ENCODE results near the gene ADAP1. TPM values are rescaled to one million over a fixed set of nuclear protein-coding genes. Genes with fewer than 3 reads are reported as not detected.

Gene ADAP1
- total RNA-seq, 2 experiments from 2014 or later = 2.4 to 7.0 TPM

DNA sequence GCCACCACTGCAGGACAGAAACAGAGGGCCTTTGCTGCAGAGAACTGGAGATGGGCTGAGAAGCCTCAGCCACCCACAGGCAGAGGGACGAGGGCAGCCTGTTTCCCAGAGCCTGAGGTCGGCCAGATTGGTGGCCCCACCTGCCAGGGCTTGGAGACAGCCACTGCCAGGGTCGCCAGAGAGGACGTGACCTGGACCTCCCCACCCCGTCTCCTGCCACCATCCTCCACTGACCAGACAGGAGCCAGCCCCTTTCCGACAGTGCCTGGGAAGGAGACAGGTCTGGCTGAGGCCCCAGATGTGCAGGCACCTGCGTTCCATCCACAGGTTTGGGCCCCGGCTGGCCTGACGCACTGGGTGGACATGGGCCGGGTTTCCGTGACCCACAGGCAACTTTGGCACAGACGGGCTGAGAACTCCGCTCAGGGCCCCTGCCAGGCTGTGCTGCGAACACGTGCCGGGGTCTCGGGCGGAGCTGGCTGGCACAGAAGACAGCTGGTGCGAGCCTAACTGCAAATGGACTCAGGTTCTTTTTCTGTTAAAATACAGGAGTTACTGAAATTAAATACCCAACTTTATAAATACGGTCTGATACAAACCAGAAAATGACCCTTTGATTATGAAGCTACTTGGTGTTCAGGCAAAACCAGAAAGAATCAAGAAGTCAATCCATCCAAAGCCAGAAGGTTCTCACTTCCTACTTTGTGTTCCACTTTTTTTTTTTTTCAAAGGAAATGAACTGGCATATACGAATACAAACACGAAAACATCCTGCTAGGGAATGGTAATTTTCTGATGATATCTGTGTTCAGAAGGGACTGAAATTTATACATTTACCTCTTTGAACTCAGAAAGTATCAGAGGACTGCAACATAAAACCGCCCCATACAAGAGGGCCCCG, 14.0 kb upstream of the ADAP1 start:
- H3K4me1 ChIP-seq (ENCODE audit: insufficient read depth, low read length, poor library complexity, severe bottlenecking) = peaks cover 60% of the 10 kb centered on the region
- peaks cover 3% of the 10 kb centered on the region; the same call in 1 of the 2 replicates for H4K20me1 ChIP-seq (ENCODE audit: insufficient read depth, low read length)
- no peaks in the 10 kb centered on the region for H3K9me2 ChIP-seq (ENCODE audit: insufficient read depth, low read length)
- POLR2A ChIA-PET = interaction anchor here (0.7 kb wide), 1 partner anchor 10 kb away, joined by 3 read pairs; no protein-coding TSS in a partner anchor
- H3K79me2 ChIP-seq (ENCODE audit: insufficient read depth, low read depth, low read length) = peaks cover 28% of the 10 kb centered on the region
- CTCF ChIA-PET (ENCODE audit: unreplicated experiment) = no interaction called here
- H3K9me3 ChIP-seq (ENCODE audit: low read length) = no peaks in the 10 kb centered on the region
- intact Hi-C loops (cut with micrococcal nuclease; ENCODE audit: unreplicated experiment) = no loop called here
- H3K27ac ChIP-seq (ENCODE audit: low read depth, low read length, poor library complexity, severe bottlenecking) = no peak overlapping the region
- no peak overlapping the region for H3K4me2 ChIP-seq (ENCODE audit: low read length)
- no peak for DNase-seq (ENCODE audit: low spot score)
- peaks cover 71% of the 10 kb centered on the region for H3K36me3 ChIP-seq (ENCODE audit: insufficient read depth, low read length)
- BruUV-seq (replicated peaks) = no TSS peak
- no peak overlapping the region for H2AFZ ChIP-seq (ENCODE audit: low read length)
- no peak overlapping the region for H3K4me3 ChIP-seq (ENCODE audit: low read depth, low read length, poor library complexity, severe bottlenecking)
- no peak for TF ChIP-seq EZH2phosphoT487 (IDR thresholded peaks at IDR 0.05; ENCODE audit: borderline replicate concordance, low read depth, low read length)
- no peak for TF ChIP-seq CTCF (conservative IDR thresholded peaks at IDR 0.05; ENCODE audit: low read length)

GRCh38 chr7:967361-968082, 13.0 kb upstream of the ADAP1 start:
- Histone ChIP-seq H3K9me2 (ENCODE audit: insufficient read depth, low read length) (no peaks in the 10 kb centered on the region), H3K4me1 (ENCODE audit: insufficient read depth, low read length, poor library complexity, severe bottlenecking) (peaks cover 55% of the 10 kb centered on the region), H3K27ac (ENCODE audit: low read depth, low read length, poor library complexity, severe bottlenecking) (no peak overlapping the region), H3K9me3 (ENCODE audit: low read length) (no peaks in the 10 kb centered on the region), H3K4me3 (ENCODE audit: low read depth, low read length, poor library complexity, severe bottlenecking) (no peak overlapping the region), H3K79me2 (ENCODE audit: insufficient read depth, low read depth, low read length) (peaks cover 19% of the 10 kb centered on the region; the same call in 1 of the 2 replicates), H3K4me2 (ENCODE audit: low read length) (no peak overlapping the region), H3K36me3 (ENCODE audit: insufficient read depth, low read length) (peaks cover 62% of the 10 kb centered on the region), H2AFZ (ENCODE audit: low read length) (no peak overlapping the region), H4K20me1 (ENCODE audit: insufficient read depth, low read length) (no peaks in the 10 kb centered on the region)
- intact Hi-C loops (cut with micrococcal nuclease; ENCODE audit: unreplicated experiment) = no loop called here
- CTCF ChIA-PET (ENCODE audit: unreplicated experiment) = no interaction called here
- POLR2A ChIA-PET = interaction anchor here (0.9 kb wide), 1 partner anchor 8 kb away, joined by 3 read pairs; the partner anchor contains the start of gene COX19
- TF ChIP-seq EZH2phosphoT487 (IDR thresholded peaks at IDR 0.05; ENCODE audit: borderline replicate concordance, low read depth, low read length) = no peak
- TF ChIP-seq CTCF (conservative IDR thresholded peaks at IDR 0.05; ENCODE audit: low read length) = no peak
- no TSS peak for BruUV-seq (replicated peaks)
- no peak for DNase-seq (ENCODE audit: low spot score)

Data from OCI-LY7 (cell line).